Measurements from ENCODE around the gene DSCAM.

- TF ChIP-seq TAF1 (IDR thresholded peaks at IDR 0.05; ENCODE audit: borderline replicate concordance, low read depth, low read length) (no peak), POLR2A (IDR thresholded peaks at IDR 0.05; ENCODE audit: low read depth, low read length) (no peak)
These were observed 165.6 kb downstream of the DSCAM start for GRCh38 chr21:40681164-40681859.
